GM23248 (cell line): ENCODE data around the gene LUC7L3. TPM values are rescaled to one million over a fixed set of nuclear protein-coding genes. Genes with fewer than 3 reads are reported as not detected.

Source experiments
- DNase-seq: peaks from one replicate; pipeline ENCODE4 v3.0.0-alpha.2; 2015
- H2AFZ ChIP-seq: fragments of 200-600 bp; sonication (generic); 2 replicates; pipeline ENCODE4 v1.6.1; 2016; ENCODE audit warnings: antibody characterized with exemption
- H3F3A ChIP-seq: fragments of 200-600 bp; sonication (generic); 2 replicates; pipeline ENCODE4 v1.6.1; 2016; ENCODE audit warnings: mild to moderate bottlenecking, antibody characterized with exemption, mixed run types; ENCODE audit not compliant: insufficient read depth
- H3K27ac ChIP-seq: fragments of 200-600 bp; sonication (generic); 2 replicates; pipeline ENCODE4 v1.5.1; 2016; ENCODE audit warnings: mild to moderate bottlenecking
- H3K27me3 ChIP-seq: fragments of 200-600 bp; sonication (generic); replicated peaks from 2 replicates; pipeline ENCODE4 v1.6.1; 2016; ENCODE audit warnings: mild to moderate bottlenecking; ENCODE audit not compliant: insufficient read depth
- H3K36me3 ChIP-seq: fragments of 200-600 bp; sonication (generic); 2 replicates; pipeline ENCODE4 v1.6.1; 2016; ENCODE audit warnings: low read depth, mild to moderate bottlenecking
- H3K4me1 ChIP-seq: fragments of 200-600 bp; sonication (generic); 2 replicates; pipeline ENCODE4 v1.6.1; 2016; ENCODE audit warnings: mild to moderate bottlenecking; ENCODE audit not compliant: insufficient read depth
- H3K4me2 ChIP-seq: fragments of 200-600 bp; sonication (generic); one replicate; pipeline ENCODE4 v1.6.1; 2016; ENCODE audit warnings: mild to moderate bottlenecking; ENCODE audit not compliant: unreplicated experiment
- H3K4me3 ChIP-seq: fragments of 200-600 bp; sonication (generic); 2 replicates; pipeline ENCODE4 v1.5.1; 2016; ENCODE audit warnings: mild to moderate bottlenecking
- H3K79me2 ChIP-seq: fragments of 200-600 bp; sonication (generic); 2 replicates; pipeline ENCODE4 v1.6.1; 2016; ENCODE audit warnings: mild to moderate bottlenecking; ENCODE audit not compliant: insufficient read depth
- H3K9ac ChIP-seq: fragments of 200-600 bp; sonication (generic); 2 replicates; pipeline ENCODE4 v1.6.1; 2016; ENCODE audit warnings: mild to moderate bottlenecking
- H3K9me2 ChIP-seq: fragments of 200-600 bp; sonication (generic); 2 replicates; pipeline ENCODE4 v1.6.1; 2016; ENCODE audit warnings: mixed run types, mild to moderate bottlenecking, moderate library complexity; ENCODE audit not compliant: insufficient read depth
- H3K9me3 ChIP-seq: fragments of 200-600 bp; sonication (generic); one replicate; pipeline ENCODE4 v1.6.1; 2017; ENCODE audit warnings: low read depth
- H4K20me1 ChIP-seq: fragments of 200-600 bp; sonication (generic); 2 replicates; pipeline ENCODE4 v1.6.0; 2016; ENCODE audit not compliant: insufficient read depth
- EZH2 ChIP-seq: fragments of 200-600 bp; sonication (generic); IDR thresholded peaks from 2 replicates; pipeline ENCODE4 v1.6.1; 2018; ENCODE audit warnings: antibody characterized with exemption, mild to moderate bottlenecking; ENCODE audit not compliant: insufficient read depth, poor library complexity, severe bottlenecking
- EZH2phosphoT487 ChIP-seq: fragments of 200-600 bp; sonication (generic); IDR thresholded peaks from 2 replicates; pipeline ENCODE4 v1.6.1; 2018; ENCODE audit warnings: antibody characterized with exemption, moderate library complexity, mild to moderate bottlenecking, low read depth; ENCODE audit not compliant: insufficient read depth
- WGBS, 2 experiments: methylation state at CpG; one replicate each; pipeline ENCODE4 v1.1.6; 2015 to 2017; ENCODE audit warnings: low lambda C conversion rate in 2 of 2, low coverage in 1 of 2; ENCODE audit errors: missing lambda C conversion rate in 2 of 2; 5-methylcytosine and 5-hydroxymethylcytosine counted together
- in situ Hi-C: fragments of 300-500 bp; cut with MboI; formaldehyde crosslinking; loops from 2 replicates; pipeline ENCODE4 v1.15.0; 2020
- polyA plus RNA-seq: library from polyadenylated mRNA; unstranded; fragments of >200 nt; fragmentation: Nextera tagmentation; extraction: Ambion mirVana; gene quantifications from 2 replicates; pipeline ENCODE4 v1.2.1, GENCODE V29; 2016
- total RNA-seq: library from RNA; depleted of rRNA; stranded (reverse); fragments of >200 nt; shearing (Covaris generic); gene quantifications from 2 replicates; pipeline ENCODE4 v1.2.3, GENCODE V29; 2014

Gene LUC7L3
- total and polyA plus RNA-seq, 2 experiments from 2014 or later: 59.1 to 138 TPM

DNA sequence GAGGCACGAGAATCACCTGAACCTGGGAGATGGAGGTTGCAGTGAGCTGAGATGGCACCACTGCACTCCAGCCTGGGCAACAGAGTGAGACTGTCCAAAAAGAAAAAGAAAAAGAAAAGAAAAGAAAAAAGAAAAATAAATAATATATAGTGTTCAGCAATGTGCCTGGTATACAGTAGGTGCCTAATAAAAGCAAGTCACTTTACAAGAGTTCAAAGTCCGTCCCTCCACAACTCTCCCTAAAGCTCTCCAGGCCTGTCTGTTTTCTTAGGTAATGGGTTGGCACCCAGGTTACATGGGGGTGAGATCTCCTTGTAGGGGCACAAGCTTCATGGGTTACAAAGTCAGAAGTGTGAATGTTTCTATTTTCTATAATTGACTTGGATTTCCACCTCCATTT lies 64.5 kb downstream of the LUC7L3 start:
- Histone ChIP-seq H3K9me3 (no peaks in the 10 kb centered on the region), H3K27ac (no peak overlapping the region), H3K4me2 (no peak overlapping the region), H3K79me2 (no peaks in the 10 kb centered on the region), H3K9ac (no peak overlapping the region), H2AFZ (no peak overlapping the region), H3K4me1 (no peaks in the 10 kb centered on the region), H3K27me3 (no peaks in the 10 kb centered on the region), H4K20me1 (no peaks in the 10 kb centered on the region), H3K4me3 (no peak overlapping the region), H3K36me3 (no peaks in the 10 kb centered on the region), H3K9me2 (no peaks in the 10 kb centered on the region), H3F3A (no peaks in the 10 kb centered on the region)
- TF ChIP-seq EZH2phosphoT487 (no peak), EZH2 (no peak)
- no peak for DNase-seq
- WGBS, 2 experiments: 75 to 81% methylated on average over 2 of the region's 2 CpGs
- in situ Hi-C loops: loop anchor here (10.0 kb wide), 1 partner anchor 171 kb away; no protein-coding TSS in a partner anchor

GRCh38 chr17:50785126-50785525 lies 65.7 kb downstream of the LUC7L3 start:
- WGBS, 2 experiments: 67% methylated on average over 4 of the region's 4 CpGs
- no peak for DNase-seq
- TF ChIP-seq EZH2: no peak
- TF ChIP-seq EZH2phosphoT487: no peak
- H3K79me2 ChIP-seq: no peaks in the 10 kb centered on the region
- no peaks in the 10 kb centered on the region for H3F3A ChIP-seq
- no peak overlapping the region for H2AFZ ChIP-seq
- H3K4me1 ChIP-seq: no peaks in the 10 kb centered on the region
- no peaks in the 10 kb centered on the region for H3K36me3 ChIP-seq
- no peak overlapping the region for H3K4me2 ChIP-seq
- no peaks in the 10 kb centered on the region for H3K9me2 ChIP-seq
- no peaks in the 10 kb centered on the region for H4K20me1 ChIP-seq
- H3K9ac ChIP-seq: no peak overlapping the region
- H3K4me3 ChIP-seq: no peak overlapping the region
- H3K9me3 ChIP-seq: no peaks in the 10 kb centered on the region
- in situ Hi-C loops: loop anchor here (10.0 kb wide), 1 partner anchor 170 kb away; no protein-coding TSS in a partner anchor
- H3K27me3 ChIP-seq: no peaks in the 10 kb centered on the region
- H3K27ac ChIP-seq: no peak overlapping the region

GRCh38 chr17:50785946-50786570 lies 66.7 kb downstream of the LUC7L3 start:
- Histone ChIP-seq H3K4me1 (no peaks in the 10 kb centered on the region), H4K20me1 (no peaks in the 10 kb centered on the region), H3K9me2 (no peaks in the 10 kb centered on the region), H3K79me2 (no peaks in the 10 kb centered on the region), H3K9ac (no peak overlapping the region), H3F3A (no peaks in the 10 kb centered on the region), H3K4me3 (no peak overlapping the region), H3K36me3 (no peaks in the 10 kb centered on the region), H2AFZ (no peak overlapping the region), H3K27ac (no peak overlapping the region), H3K4me2 (no peak overlapping the region), H3K27me3 (no peaks in the 10 kb centered on the region), H3K9me3 (no peaks in the 10 kb centered on the region)
- DNase-seq: peak; percentile 73
- no peak for TF ChIP-seq EZH2phosphoT487
- TF ChIP-seq EZH2: no peak
- WGBS, 2 experiments: 41 to 44% methylated on average over 8 to 9 of the region's 9 CpGs
- in situ Hi-C loops: loop anchor here (10.0 kb wide), 1 partner anchor 169 kb away; no protein-coding TSS in a partner anchor

GRCh38 chr17:50787106-50787505 lies 67.7 kb downstream of the LUC7L3 start:
- in situ Hi-C loops: loop anchor here (10.0 kb wide), 1 partner anchor 168 kb away; no protein-coding TSS in a partner anchor
- H4K20me1 ChIP-seq: no peaks in the 10 kb centered on the region
- no peaks in the 10 kb centered on the region for H3K9me2 ChIP-seq
- no peak overlapping the region for H3K4me3 ChIP-seq
- no peaks in the 10 kb centered on the region for H3K36me3 ChIP-seq
- H2AFZ ChIP-seq: no peak overlapping the region
- TF ChIP-seq EZH2 (no peak), EZH2phosphoT487 (no peak)
- no peaks in the 10 kb centered on the region for H3K27me3 ChIP-seq
- no peaks in the 10 kb centered on the region for H3K79me2 ChIP-seq
- H3K9me3 ChIP-seq: no peaks in the 10 kb centered on the region
- WGBS, 2 experiments: 83 to 84% methylated on average over 7 of the region's 7 CpGs
- H3K9ac ChIP-seq: no peak overlapping the region
- no peak overlapping the region for H3K4me2 ChIP-seq
- no peaks in the 10 kb centered on the region for H3F3A ChIP-seq
- no peak for DNase-seq
- H3K4me1 ChIP-seq: no peaks in the 10 kb centered on the region
- no peak overlapping the region for H3K27ac ChIP-seq
